HG03469 (cell line): ENCODE measurements around the gene PFN2.
"Not testable (repeated sequence)": the region's sequence is repeated elsewhere in the genome, so short reads cannot be mapped to it uniquely, and the experiment has no call there.

Source experiments
- ATAC-seq: cut with Tn5 transposase; IDR thresholded peaks from one replicate; pipeline ENCODE4 v1.9.1; 2021; ENCODE audit warnings: mild to moderate bottlenecking, moderate library complexity, moderate number of reproducible peaks; ENCODE audit not compliant: unreplicated experiment

Gene PFN2

GRCh38 chr3:149969110-149969939 lies 1.4 kb downstream of the PFN2 start:
- ATAC-seq: no peak

DNA sequence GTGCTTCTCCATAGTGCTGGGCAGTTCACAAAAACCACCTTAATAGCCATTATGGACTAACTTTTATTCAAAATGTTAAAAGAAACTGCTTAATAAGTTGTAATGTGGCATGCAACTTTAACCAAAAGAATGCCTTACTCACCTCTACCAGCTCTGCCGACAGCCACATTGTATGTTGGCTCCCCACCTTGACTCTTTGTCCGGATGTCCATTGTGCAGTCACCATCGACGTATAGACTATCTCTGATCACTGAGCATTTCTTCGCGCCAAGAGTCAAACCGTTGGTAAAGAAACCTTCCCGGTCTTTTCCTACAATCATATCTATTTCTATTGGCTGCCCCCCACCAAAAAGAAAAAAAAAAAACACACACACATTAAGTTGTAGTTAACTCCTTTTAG lies 2.5 kb downstream of the PFN2 start:
- ATAC-seq: no peak

DNA sequence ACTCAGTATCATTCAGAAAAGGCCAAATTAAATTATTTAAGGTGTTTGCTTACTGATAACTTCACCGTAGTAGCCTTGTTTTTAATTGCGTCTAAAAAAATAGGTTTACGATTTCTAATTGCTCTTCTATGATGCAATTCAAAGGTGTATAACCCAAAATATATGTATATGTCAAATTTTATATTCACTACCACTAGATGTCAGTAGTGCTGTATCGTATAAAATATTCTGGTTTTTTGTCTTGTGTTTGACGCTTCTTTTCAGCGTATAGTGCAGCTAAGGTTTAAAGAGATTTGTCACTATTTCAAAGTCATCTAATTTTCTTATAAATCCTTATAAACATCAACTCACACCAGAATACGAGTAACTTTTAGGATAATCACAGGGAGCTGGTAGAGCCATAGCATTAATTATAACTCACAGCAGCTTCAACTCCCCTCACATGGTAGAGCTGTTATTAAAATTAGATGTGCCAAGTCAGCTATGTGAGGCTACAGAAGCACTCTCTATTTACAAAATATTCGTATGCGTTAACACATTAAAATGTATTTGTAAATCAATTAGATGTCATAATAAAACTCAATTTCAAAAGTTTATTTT lies 3.5 kb downstream of the PFN2 start:
- no peak for ATAC-seq

DNA sequence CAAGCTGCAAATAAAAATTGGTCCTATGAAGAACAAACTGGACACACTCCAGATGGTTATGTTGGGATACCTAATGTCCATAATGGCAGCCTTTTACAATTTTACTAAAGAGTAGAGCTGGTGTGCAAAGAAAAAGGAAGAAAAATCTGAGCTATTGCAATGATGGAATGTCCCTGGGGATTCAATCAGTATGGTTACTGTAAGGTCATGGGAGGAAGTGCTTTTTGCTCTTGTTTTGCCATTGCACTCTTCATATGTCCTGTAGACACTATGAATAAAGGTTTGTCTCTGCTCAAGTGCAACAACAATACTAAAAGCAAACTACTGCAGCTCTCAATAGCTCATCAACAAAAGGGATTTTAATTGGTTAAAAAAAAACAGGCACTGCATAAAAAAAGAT lies 5.4 kb downstream of the PFN2 start:
- no peak for ATAC-seq

- no peak for ATAC-seq
Observed at GRCh38 chr3:149964291-149964690, 6.4 kb downstream of the PFN2 start.

DNA sequence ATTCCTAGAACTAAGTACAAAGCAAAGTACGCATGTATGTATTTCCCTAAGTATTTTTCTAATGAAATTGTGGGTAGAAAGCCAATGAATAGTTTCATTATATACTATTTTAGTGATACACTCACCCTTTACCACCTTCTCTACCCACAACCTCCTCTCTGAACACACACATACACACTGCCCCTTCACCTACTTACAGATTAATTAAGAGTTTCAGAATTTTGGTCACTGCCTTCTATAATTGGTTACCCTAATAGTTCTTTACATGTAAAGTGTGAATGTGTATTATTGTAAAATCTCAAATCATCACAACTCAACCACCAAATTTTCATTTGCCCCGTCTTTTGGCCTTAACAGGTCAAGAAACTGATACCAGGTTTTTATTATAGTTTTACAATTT lies 7.2 kb downstream of the PFN2 start:
- no peak for ATAC-seq

DNA sequence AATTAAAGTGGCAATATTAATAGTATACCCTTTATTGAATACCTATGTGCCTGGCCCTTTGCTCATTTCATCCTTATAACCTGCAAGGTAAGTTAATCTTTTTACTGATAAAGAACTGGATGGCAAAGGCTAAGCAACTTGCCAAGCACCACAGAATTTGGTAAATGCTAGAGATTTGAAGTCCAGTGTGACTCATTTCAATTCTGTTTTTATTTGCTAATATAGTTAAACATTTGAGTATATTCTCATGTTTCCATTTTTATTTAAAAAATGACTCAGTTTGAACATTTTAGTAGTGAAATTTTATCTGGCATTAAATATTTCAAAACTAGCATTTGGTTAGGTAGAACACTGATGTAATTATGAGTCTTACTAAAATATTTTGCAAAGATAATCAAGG lies 11.3 kb downstream of the PFN2 start:
- no peak for ATAC-seq

GRCh38 chr3:149958171-149958796 lies 12.4 kb downstream of the PFN2 start:
- ATAC-seq: no peak

GRCh38 chr3:149957361-149958125 lies 13.2 kb downstream of the PFN2 start:
- no peak for ATAC-seq

DNA sequence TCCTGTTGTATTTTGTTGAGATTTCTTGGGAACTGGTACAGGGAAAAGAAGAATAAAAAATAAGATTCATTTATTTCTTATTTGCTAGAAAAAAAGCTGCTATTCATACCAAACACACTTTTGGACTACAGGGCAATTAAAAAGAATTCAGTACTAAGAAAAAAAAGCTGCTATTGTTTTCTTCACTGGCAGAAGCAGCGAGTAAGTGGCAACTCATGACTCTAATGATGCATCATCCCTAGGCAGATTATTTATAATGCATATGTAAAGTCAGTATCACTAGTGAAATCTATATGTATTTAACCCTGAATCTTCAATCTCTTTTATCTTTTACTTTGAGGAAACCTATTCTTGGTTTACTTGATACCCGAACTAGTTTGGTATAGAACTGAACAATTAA lies 15.2 kb downstream of the PFN2 start:
- no peak for ATAC-seq

DNA sequence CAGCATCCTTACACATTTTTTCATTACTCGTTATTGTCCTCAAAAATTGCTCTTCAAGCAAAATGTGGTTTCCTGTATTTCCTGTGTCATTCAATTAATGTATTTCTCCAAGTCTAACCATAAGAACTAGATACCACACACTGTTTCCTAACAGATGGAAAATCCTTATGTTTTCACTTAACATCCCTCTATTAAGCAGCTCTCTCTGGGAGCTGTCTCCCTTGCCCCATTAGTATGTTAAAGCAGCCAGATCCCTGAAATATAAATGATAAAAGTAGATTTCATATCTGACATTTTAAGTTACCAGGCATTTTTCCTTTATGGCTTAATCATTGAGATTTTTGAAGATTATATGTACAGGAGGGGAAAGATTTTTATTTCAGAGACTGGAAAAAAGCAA lies 15.9 kb downstream of the PFN2 start:
- ATAC-seq: no peak

GRCh38 chr3:149949181-149949580 lies 21.5 kb downstream of the PFN2 start:
- ATAC-seq: no peak

DNA sequence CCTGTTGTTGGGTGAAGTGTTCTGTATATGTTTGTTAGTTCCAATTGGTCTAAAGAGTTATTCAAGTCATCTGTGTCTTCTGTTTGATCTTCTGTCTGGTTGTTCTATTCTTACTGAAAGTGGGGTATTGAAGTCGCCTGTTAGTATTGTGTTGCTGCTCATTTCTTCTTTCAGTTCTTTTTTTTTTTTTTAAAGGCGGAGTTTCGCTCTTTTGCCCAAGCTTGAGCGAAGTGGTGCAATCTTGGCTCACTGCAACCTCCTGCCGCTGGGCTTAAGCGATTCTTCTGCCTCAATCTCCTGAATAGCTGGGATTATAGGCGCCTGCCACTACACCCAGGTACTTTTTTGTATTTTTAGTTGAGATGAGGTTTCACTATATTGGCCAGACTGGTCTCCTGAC lies 23.5 kb downstream of the PFN2 start:
- ATAC-seq: no peak

DNA sequence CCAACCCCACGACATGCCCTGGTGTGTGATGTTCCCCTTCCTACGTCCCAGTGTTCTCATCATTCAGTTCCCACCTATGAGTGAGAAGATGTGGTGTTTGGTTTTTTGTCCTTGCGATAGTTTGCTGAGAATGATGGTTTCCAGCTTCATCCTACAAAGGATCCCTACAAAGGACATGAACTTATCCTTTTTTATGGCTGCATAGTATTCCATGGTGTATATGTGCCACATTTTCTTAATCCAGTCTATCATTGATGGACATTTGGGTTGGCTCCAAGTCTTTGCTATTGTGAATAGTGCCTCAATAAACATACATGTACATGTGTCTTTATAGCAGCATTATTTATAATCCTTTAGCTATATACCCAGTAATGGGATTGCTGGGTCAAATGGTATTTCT lies 26.7 kb downstream of the PFN2 start:
- not testable (repeated sequence) for ATAC-seq

GRCh38 chr3:149942409-149942808 lies 28.3 kb downstream of the PFN2 start:
- no peak for ATAC-seq

GRCh38 chr3:149941946-149942345 lies 28.7 kb downstream of the PFN2 start:
- ATAC-seq: no peak

GRCh38 chr3:149941186-149941585 lies 29.5 kb downstream of the PFN2 start:
- no peak for ATAC-seq

- not testable (repeated sequence) for ATAC-seq
Observed at GRCh38 chr3:149938392-149939055, 32.2 kb downstream of the PFN2 start.

DNA sequence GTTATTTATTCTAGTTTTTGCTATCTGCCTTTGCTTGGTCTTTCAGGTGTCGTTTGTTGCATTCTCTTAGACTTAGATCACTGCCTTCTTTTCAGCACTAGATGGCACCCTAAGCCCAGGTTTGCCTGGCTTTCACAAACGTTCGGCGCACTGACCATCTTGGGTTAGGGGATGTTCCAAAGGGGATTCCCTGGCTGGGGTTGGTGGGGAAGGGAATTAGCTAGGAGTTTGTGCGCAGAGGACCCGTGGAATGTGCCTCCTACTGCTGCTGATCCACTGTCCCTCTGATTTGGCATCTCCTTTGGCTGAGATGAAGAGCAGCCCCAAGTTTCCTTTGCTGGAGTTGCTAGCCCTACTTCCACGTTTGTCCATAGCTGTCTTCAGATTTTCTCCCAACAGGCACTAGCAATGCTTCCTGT lies 33.9 kb downstream of the PFN2 start:
- ATAC-seq: peak; percentile 79

DNA sequence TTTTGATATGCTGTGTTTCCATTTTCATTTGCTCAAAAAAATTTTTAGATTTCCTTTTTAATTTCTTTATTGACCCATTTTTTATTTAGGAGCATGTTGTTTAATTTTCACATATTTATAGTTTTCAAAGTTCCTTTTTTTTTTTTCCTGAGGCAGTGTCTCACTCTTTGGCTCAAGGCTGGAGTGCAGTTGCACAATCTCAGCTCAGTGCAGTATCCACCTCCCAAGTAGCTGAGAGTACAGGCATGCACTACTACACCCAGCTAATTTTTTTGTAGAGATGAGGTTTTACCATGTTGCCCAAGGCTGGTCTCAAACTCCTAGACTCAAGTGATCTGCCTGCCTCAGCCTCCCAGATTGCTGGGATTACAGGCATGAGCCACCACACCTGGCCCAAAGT lies 36.2 kb downstream of the PFN2 start:
- no peak for ATAC-seq

DNA sequence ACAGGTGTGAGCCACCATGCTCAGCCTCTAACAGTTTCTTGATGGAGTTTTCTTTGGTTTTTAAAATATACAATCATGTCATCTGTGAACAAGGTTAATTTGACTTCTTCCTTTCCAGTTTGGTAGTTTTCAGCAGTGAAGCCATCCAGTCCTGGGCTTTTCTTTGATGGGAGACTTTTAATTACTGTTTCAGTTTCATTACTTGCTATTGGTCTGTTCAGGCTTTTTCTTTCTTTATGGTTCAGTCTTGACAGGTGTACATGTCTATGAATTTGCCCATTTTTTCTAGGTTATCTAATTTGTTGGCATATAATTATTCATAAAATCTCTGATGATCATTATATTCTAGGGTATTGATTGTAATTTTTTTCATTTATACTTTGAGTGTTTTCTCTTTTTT lies 36.8 kb downstream of the PFN2 start:
- no peak for ATAC-seq
